Measurements from ENCODE around the gene ZNF648.
"Not testable (repeated sequence)": the region's sequence is repeated elsewhere in the genome, so short reads cannot be mapped to it uniquely, and the experiment has no call there.

Gene ZNF648

GRCh38 chr1:182069028-182069466 is 7.5 kb upstream of the ZNF648 start:
- no peak for DNase-seq

GRCh38 chr1:182066934-182067333 is 5.4 kb upstream of the ZNF648 start:
- DNase-seq: no peak

- DNase-seq: no peak
These were observed 3.8 kb upstream of the ZNF648 start for GRCh38 chr1:182065126-182065845.

GRCh38 chr1:182064611-182065010 is 3.1 kb upstream of the ZNF648 start:
- no peak for DNase-seq

- DNase-seq: no peak
These were observed 711 bp upstream of the ZNF648 start for GRCh38 chr1:182062223-182062622.

- no peak for DNase-seq
These were observed 635 bp downstream of the ZNF648 start for GRCh38 chr1:182060877-182061276.

GRCh38 chr1:182059936-182060335 is 1.6 kb downstream of the ZNF648 start:
- DNase-seq: no peak

- DNase-seq: no peak
These were observed 4.7 kb downstream of the ZNF648 start for GRCh38 chr1:182056601-182057366.

GRCh38 chr1:182054698-182055326 is 6.7 kb downstream of the ZNF648 start:
- peak; percentile 38 for DNase-seq

- no peak for DNase-seq
These were observed 9.2 kb downstream of the ZNF648 start for GRCh38 chr1:182052355-182052754.

GRCh38 chr1:182051938-182052337 is 9.6 kb downstream of the ZNF648 start:
- DNase-seq: no peak

GRCh38 chr1:182050481-182051448 is 10.7 kb downstream of the ZNF648 start:
- DNase-seq: no peak

- DNase-seq: no peak
These were observed 12.9 kb downstream of the ZNF648 start for GRCh38 chr1:182048562-182048961.

- DNase-seq: no peak
These were observed 14.7 kb downstream of the ZNF648 start for GRCh38 chr1:182046763-182047162.

- not testable (repeated sequence) for DNase-seq
These were observed 16.0 kb downstream of the ZNF648 start for GRCh38 chr1:182045481-182045880.

- DNase-seq: no peak
These were observed 19.9 kb downstream of the ZNF648 start for GRCh38 chr1:182041615-182042014.

- no peak for DNase-seq
These were observed 23.3 kb downstream of the ZNF648 start for GRCh38 chr1:182038220-182038619.

GRCh38 chr1:182035097-182035770 is 26.3 kb downstream of the ZNF648 start:
- no peak for DNase-seq

GRCh38 chr1:182032251-182032650 is 29.3 kb downstream of the ZNF648 start:
- DNase-seq: no peak

GRCh38 chr1:182029379-182030331 is 31.9 kb downstream of the ZNF648 start:
- DNase-seq: peak; percentile 98

- no peak for DNase-seq
These were observed 32.5 kb downstream of the ZNF648 start for GRCh38 chr1:182029002-182029378.
